ENCODE results near the gene POLD4. TPM values are rescaled to one million over a fixed set of nuclear protein-coding genes. Genes with fewer than 3 reads are reported as not detected.
A peak's percentile ranks its signal among the peaks of the same experiment; 100 is the strongest.

POLD4 gene
- total and polyA plus RNA-seq, 2 experiments from 2014 or later: 109 to 121 TPM

GRCh38 chr11:67345247-67345919, 8.0 kb downstream of the POLD4 start:
- H3K9ac ChIP-seq: no peak overlapping the region
- WGBS, 2 experiments (ENCODE audit: low coverage in 1 of 2, low lambda C conversion rate in 2 of 2, missing lambda C conversion rate in 2 of 2): 86 to 90% methylated on average over 8 of the region's 8 CpGs

GRCh38 chr11:67344264-67344663, 9.1 kb downstream of the POLD4 start:
- DNase-seq: no peak
- H3K27ac ChIP-seq: no peak overlapping the region
- in situ Hi-C loops (cut with MboI): no loop called here
- no peak overlapping the region for H3K4me3 ChIP-seq
- no peaks in the 10 kb centered on the region for H3K9me3 ChIP-seq (ENCODE audit: low read depth)
- no peaks in the 10 kb centered on the region for H4K20me1 ChIP-seq (ENCODE audit: insufficient read depth)
- no peak overlapping the region for H2AFZ ChIP-seq
- TF ChIP-seq EZH2phosphoT487 (IDR thresholded peaks at IDR 0.05; ENCODE audit: insufficient read depth, low read depth) (no peak), EZH2 (IDR thresholded peaks at IDR 0.05; ENCODE audit: insufficient read depth, poor library complexity, severe bottlenecking) (no peak)
- H3K4me1 ChIP-seq (ENCODE audit: insufficient read depth): peaks cover 27% of the 10 kb centered on the region
- no peak overlapping the region for H3K4me2 ChIP-seq (ENCODE audit: unreplicated experiment)
- no peak overlapping the region for H3K9ac ChIP-seq
- H3K27me3 ChIP-seq (replicated peaks; ENCODE audit: insufficient read depth): no peaks in the 10 kb centered on the region
- H3K36me3 ChIP-seq (ENCODE audit: low read depth): no peaks in the 10 kb centered on the region
- H3K79me2 ChIP-seq (ENCODE audit: insufficient read depth): no peaks in the 10 kb centered on the region
- H3F3A ChIP-seq (ENCODE audit: insufficient read depth): peaks cover 31% of the 10 kb centered on the region
- H3K9me2 ChIP-seq (ENCODE audit: insufficient read depth): no peaks in the 10 kb centered on the region
- WGBS, 2 experiments (ENCODE audit: low coverage in 1 of 2, low lambda C conversion rate in 2 of 2, missing lambda C conversion rate in 2 of 2): 87 to 91% methylated on average over 4 of the region's 4 CpGs

More at GRCh38 chr11:67345247-67345919, 8.0 kb downstream of the POLD4 start:
- Histone ChIP-seq H2AFZ (no peak overlapping the region), H4K20me1 (ENCODE audit: insufficient read depth) (no peaks in the 10 kb centered on the region), H3K79me2 (ENCODE audit: insufficient read depth) (no peaks in the 10 kb centered on the region), H3K4me2 (ENCODE audit: unreplicated experiment) (no peak overlapping the region), H3F3A (ENCODE audit: insufficient read depth) (peaks cover 37% of the 10 kb centered on the region), H3K27me3 (replicated peaks; ENCODE audit: insufficient read depth) (no peaks in the 10 kb centered on the region), H3K9me3 (ENCODE audit: low read depth) (no peaks in the 10 kb centered on the region), H3K4me3 (no peak overlapping the region), H3K36me3 (ENCODE audit: low read depth) (no peaks in the 10 kb centered on the region), H3K4me1 (ENCODE audit: insufficient read depth) (peaks cover 27% of the 10 kb centered on the region), H3K9me2 (ENCODE audit: insufficient read depth) (no peaks in the 10 kb centered on the region), H3K27ac (peak overlapping the region; percentile 87)
- DNase-seq: no peak
- TF ChIP-seq EZH2 (IDR thresholded peaks at IDR 0.05; ENCODE audit: insufficient read depth, poor library complexity, severe bottlenecking) (no peak), EZH2phosphoT487 (IDR thresholded peaks at IDR 0.05; ENCODE audit: insufficient read depth, low read depth) (no peak)
- in situ Hi-C loops (cut with MboI): no loop called here

GRCh38 chr11:67337257-67337656, 16.1 kb downstream of the POLD4 start:
- Histone ChIP-seq H3K36me3 (ENCODE audit: low read depth) (no peaks in the 10 kb centered on the region), H3K4me3 (no peak overlapping the region), H3K9me2 (ENCODE audit: insufficient read depth) (no peaks in the 10 kb centered on the region), H4K20me1 (ENCODE audit: insufficient read depth) (no peaks in the 10 kb centered on the region), H3K27me3 (replicated peaks; ENCODE audit: insufficient read depth) (no peaks in the 10 kb centered on the region), H3K4me2 (ENCODE audit: unreplicated experiment) (no peak overlapping the region), H3K27ac (no peak overlapping the region), H3K4me1 (ENCODE audit: insufficient read depth) (no peaks in the 10 kb centered on the region), H2AFZ (no peak overlapping the region), H3F3A (ENCODE audit: insufficient read depth) (no peaks in the 10 kb centered on the region), H3K9ac (no peak overlapping the region), H3K9me3 (ENCODE audit: low read depth) (no peaks in the 10 kb centered on the region), H3K79me2 (ENCODE audit: insufficient read depth) (no peaks in the 10 kb centered on the region)
- TF ChIP-seq EZH2 (IDR thresholded peaks at IDR 0.05; ENCODE audit: insufficient read depth, poor library complexity, severe bottlenecking) (no peak), EZH2phosphoT487 (IDR thresholded peaks at IDR 0.05; ENCODE audit: insufficient read depth, low read depth) (no peak)
- in situ Hi-C loops (cut with MboI): no loop called here
- 80 to 91% methylated on average over 3 of the region's 3 CpGs for WGBS, 2 experiments (ENCODE audit: low coverage in 1 of 2, low lambda C conversion rate in 2 of 2, missing lambda C conversion rate in 2 of 2)
- no peak for DNase-seq

- Histone ChIP-seq H3K9me2 (ENCODE audit: insufficient read depth) (no peaks in the 10 kb centered on the region), H2AFZ (no peak overlapping the region), H3K79me2 (ENCODE audit: insufficient read depth) (no peaks in the 10 kb centered on the region), H3K4me3 (no peak overlapping the region), H3F3A (ENCODE audit: insufficient read depth) (no peaks in the 10 kb centered on the region), H4K20me1 (ENCODE audit: insufficient read depth) (no peaks in the 10 kb centered on the region), H3K9ac (no peak overlapping the region), H3K4me2 (ENCODE audit: unreplicated experiment) (no peak overlapping the region), H3K27ac (no peak overlapping the region), H3K4me1 (ENCODE audit: insufficient read depth) (no peaks in the 10 kb centered on the region), H3K36me3 (ENCODE audit: low read depth) (no peaks in the 10 kb centered on the region), H3K27me3 (replicated peaks; ENCODE audit: insufficient read depth) (no peaks in the 10 kb centered on the region), H3K9me3 (ENCODE audit: low read depth) (no peaks in the 10 kb centered on the region)
- WGBS, 2 experiments (ENCODE audit: low coverage in 1 of 2, low lambda C conversion rate in 2 of 2, missing lambda C conversion rate in 2 of 2): 95 to 96% methylated on average over 6 of the region's 6 CpGs
- in situ Hi-C loops (cut with MboI): no loop called here
- DNase-seq: no peak
- TF ChIP-seq EZH2phosphoT487 (IDR thresholded peaks at IDR 0.05; ENCODE audit: insufficient read depth, low read depth) (no peak), EZH2 (IDR thresholded peaks at IDR 0.05; ENCODE audit: insufficient read depth, poor library complexity, severe bottlenecking) (no peak)
Measured at GRCh38 chr11:67332081-67332691, 21.2 kb downstream of the POLD4 start.

All from GM23248 (cell line).